Cardiac fibroblast (primary cell): ENCODE data around the gene TOE1.

Experiments used
- DNase-seq, 2 donors: peaks; one replicate each; pipeline versions ENCODE4 v3.0.0 to v3.0.0-alpha.2; 2010; ENCODE audit warnings: low read depth in 2 of 2
- H3K4me3 ChIP-seq, 2 donors: replicated peaks in 1 of 2; 1 replicate in 1 of 2; 2 replicates in 1 of 2; pipeline ENCODE4 v1.5.1; 2011; ENCODE audit warnings: low read depth in 2 of 2, low read length in 2 of 2, mild to moderate bottlenecking in 2 of 2, moderate library complexity in 1 of 2
- CTCF ChIP-seq: IDR thresholded peaks from one replicate; pipeline ENCODE4 v1.5.1; 2011; ENCODE audit warnings: low read depth, mild to moderate bottlenecking, low read length, inconsistent platforms

The TOE1 gene

GRCh38 chr1:45355683-45356082 lies 15.7 kb downstream of the TOE1 start:
- no peak for DNase-seq
- H3K4me3 ChIP-seq: no peak overlapping the region
- no peak for TF ChIP-seq CTCF

- DNase-seq: no peak
- H3K4me3 ChIP-seq: no peak overlapping the region
- TF ChIP-seq CTCF: no peak
These were observed 16.2 kb downstream of the TOE1 start for GRCh38 chr1:45356186-45356585.

DNA sequence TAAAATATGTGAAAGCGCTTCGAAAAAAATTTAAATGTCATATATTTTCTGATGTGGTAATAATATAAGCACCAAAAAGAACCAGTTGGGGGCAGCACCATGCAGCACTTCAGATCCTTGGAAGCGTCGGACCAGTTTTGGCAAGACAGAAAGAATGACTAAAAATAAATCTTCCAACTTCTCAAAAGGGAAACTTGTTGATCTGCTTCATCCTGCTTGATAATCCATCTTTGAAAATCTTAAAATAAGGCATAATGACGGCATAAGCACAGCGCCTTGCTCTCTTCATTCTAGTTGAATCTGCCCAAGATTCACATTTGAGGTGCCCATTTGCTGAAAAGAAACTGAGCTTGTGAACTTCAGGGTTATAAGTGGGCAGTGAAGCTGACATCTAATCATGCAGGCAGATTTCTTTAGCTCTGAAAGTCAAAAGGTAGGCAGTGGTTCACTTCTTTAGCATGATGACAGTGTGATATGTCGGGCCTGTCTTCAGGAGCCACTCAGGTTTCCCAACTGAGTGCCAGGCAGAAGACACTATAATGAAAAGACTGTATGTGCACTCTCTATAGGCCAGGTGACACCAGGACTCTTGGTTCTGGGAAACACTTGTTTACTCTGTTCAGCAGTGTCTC lies 20.0 kb downstream of the TOE1 start:
- H3K4me3 ChIP-seq: no peak overlapping the region
- TF ChIP-seq CTCF: peak; percentile 60
- peak; percentile 85 to 87 for DNase-seq

DNA sequence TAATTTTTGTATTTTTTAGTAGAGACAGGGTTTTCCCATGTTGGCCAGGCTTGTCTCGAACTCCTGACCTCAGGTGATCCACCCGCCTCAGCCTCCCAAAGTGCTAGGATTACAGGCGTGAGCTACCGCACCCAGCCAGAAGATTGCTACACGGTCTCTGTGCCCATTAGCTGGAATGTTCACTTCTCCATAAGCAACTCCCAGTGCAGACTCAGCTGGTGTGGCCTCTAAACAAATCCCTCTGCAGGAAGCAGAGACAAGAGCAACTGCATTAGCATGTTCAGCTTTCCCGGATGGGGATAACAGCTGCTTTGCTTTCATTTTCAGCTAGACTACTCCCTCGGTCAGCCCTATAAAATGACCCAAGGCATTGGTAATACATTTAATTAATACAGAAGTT lies 21.0 kb downstream of the TOE1 start:
- peak; percentile 74 to 86 for DNase-seq

DNA sequence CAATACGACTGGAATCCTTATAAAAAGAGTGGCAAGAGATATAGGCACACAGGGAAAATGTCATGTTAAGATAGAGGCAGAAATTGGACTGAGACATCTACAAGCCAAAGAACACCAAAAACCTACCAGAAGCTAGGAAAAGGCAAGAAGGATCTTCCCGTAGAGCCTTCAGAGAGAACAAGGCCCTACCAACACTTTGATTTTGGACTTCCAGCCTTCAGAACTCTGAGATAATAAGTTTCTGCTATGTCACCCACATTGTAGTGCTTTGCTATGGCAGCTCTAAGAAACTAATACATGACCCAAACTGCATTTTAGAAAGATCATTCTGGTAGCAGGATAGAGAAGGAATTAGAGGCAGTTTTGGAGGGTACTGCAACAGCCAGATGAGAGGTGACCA lies 24.3 kb downstream of the TOE1 start:
- DNase-seq: no peak
- no peak for TF ChIP-seq CTCF
- no peak overlapping the region for H3K4me3 ChIP-seq

More for the DNA sequence above, 21.0 kb downstream of the TOE1 start:
- peak overlapping the region in 1 of 2 donors; percentile 28 for H3K4me3 ChIP-seq

DNA sequence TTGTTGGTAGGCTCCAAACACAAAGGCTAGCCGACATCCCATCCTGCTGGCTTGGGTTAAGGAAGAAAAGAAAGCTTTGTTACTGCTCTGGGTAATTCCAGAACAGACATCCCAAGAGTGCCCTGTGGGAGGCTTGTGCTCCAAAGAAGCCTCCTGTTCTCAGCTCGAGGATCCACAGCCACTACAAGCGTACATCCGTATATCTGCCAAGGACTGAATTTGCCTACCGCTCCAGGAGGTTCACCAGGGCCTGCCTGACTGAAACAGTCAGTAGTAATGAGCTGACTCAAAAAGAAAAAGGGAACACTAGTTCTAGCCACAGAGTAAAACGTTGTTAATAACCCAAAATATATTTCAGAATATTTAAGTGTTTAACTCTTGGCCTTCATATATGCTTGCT lies 25.1 kb downstream of the TOE1 start:
- H3K4me3 ChIP-seq: no peak overlapping the region
- DNase-seq: no peak
- no peak for TF ChIP-seq CTCF

DNA sequence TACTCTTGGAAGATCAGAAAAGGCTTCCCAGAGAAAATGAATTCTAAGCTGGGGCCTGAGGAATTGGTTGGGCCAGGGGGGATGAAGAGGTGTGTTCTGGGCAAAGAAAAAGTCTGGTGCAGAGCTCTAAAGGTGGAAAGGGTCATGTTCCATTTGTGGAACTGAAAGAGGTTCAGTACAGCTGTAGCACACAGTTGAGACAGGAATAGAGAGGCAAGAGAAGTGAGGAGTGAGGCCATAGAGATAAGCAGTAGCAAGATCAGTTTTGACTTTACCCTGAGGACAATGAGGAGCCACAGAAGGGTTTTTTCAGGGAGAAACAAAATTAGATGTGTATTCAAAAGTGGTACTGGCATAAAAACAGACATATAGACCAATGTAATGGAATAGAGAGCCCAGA lies 30.6 kb downstream of the TOE1 start:
- DNase-seq: no peak
- TF ChIP-seq CTCF: no peak
- no peak overlapping the region for H3K4me3 ChIP-seq
